Activated CD4-positive, alpha-beta T cell treated with anti-CD3 and anti-CD28 coated beads, Interleukin-2, Interleukin-4, amounts not matched to agents 100 ng/mL and 50 ng/mL, durations not matched to agents 16 hours and 8 hours (primary cell): ENCODE results near the gene TC2N.
"Not testable (repeated sequence)": the region's sequence is repeated elsewhere in the genome, so short reads cannot be mapped to it uniquely, and the experiment has no call there.

Source experiments
- DNase-seq: peaks from one replicate; pipeline ENCODE4 v3.0.0-alpha.2; 2020; ENCODE audit warnings: low spot score

Gene TC2N

GRCh38 chr14:91835197-91835919 lies 32.0 kb downstream of the TC2N start:
- peak; percentile 17 for DNase-seq

- no peak for DNase-seq
These were observed 32.8 kb downstream of the TC2N start for GRCh38 chr14:91834571-91834970.

DNA sequence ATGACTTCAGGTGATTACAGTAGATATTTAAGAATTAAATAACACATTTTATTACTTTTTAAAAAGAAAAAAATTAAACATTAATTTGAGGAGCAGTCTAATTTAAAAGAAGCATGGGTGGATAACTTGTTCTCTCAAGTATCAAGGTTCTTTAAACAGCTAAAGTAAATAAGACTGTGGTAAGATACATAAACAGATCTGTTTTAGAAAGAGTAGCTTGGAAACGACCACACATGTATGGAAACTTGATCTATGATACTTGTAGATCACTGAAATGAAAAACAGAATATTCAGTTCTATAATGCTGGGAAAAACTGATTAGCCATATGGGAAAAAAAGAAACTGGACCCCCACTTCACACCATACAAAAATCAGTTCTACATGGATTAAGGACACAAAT lies 36.0 kb downstream of the TC2N start:
- no peak for DNase-seq

GRCh38 chr14:91830777-91831176 lies 36.6 kb downstream of the TC2N start:
- DNase-seq: no peak

DNA sequence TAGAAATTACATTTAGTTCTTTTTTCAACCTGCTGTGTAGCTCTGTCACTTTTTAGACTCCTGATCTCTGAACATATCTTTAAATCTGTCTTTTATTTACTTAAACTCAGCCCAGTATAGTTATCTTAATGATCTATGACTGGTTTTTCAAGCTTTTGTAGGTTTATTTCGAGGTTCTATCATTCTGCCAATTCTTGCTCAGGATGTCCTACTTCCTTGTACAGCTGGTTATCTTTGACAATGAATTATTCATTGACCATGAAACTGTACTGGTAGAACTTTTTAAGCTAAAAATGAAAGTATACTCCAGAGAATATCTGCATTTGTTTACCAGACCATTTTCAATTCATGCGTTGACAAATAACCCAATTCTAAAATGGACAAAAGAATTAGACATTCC lies 37.8 kb downstream of the TC2N start:
- DNase-seq: no peak

GRCh38 chr14:91827746-91828145 lies 39.6 kb downstream of the TC2N start:
- DNase-seq: no peak

- peak; percentile 21 for DNase-seq
These were observed 49.6 kb downstream of the TC2N start for GRCh38 chr14:91817566-91818325.

GRCh38 chr14:91814317-91814716 lies 53.0 kb downstream of the TC2N start:
- no peak for DNase-seq

DNA sequence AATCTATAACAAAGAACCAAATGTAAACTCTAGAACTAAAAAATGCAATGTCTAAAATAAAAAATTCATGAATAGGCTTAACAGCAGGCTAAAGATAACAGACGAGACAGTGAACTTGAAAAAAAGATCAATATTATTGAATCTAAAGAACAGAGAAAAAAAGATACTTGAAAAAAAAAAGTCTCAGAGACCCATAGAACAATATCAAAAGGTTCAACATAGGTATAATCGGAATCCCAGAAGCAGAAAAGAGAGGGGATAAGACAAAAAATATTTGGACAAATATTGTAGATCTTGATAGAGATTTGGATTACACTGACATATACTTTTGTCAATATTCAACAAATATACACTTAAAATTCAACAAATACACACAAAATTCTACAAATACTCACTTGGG lies 56.6 kb downstream of the TC2N start:
- DNase-seq: no peak

DNA sequence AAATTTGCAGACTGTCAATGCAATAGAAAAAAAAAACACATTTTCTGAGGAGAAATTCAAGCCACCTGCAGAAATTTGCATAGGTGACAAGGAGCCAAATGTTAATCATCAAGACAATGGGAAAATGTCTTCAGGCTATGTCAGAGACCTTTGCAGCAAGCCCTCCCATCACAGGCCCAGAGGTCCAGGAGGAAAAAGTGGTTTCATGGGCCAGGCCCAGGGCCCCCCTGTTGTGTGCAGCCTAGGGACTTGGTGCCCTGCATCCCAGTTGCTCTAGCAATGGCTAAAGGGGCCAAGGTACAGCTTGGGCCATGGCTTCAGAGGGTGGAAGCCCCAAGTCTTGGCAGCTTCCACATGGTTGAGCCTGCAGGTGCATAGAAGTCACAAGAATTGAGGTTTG lies 60.6 kb downstream of the TC2N start:
- no peak for DNase-seq

- not testable (repeated sequence) for DNase-seq
These were observed 61.2 kb downstream of the TC2N start for GRCh38 chr14:91806094-91806493.

DNA sequence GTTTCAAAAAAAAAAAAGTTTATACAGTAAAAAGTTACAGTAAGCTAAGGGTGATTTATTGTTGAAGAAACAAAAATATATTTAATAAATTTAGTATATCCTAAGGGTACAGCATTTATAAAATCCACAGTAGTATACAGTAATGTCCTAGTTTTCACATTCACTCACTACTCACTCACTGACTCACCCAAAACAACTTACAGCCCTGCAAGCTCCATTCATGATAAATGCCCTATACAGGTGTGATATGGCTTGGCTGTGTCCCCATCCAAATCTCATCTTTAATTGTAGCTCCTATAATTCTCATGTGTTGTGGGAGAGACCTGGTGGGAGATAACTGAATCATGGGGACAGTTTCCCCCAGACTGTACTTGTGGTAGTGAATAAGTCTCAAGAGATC lies 61.7 kb downstream of the TC2N start:
- no peak for DNase-seq

DNA sequence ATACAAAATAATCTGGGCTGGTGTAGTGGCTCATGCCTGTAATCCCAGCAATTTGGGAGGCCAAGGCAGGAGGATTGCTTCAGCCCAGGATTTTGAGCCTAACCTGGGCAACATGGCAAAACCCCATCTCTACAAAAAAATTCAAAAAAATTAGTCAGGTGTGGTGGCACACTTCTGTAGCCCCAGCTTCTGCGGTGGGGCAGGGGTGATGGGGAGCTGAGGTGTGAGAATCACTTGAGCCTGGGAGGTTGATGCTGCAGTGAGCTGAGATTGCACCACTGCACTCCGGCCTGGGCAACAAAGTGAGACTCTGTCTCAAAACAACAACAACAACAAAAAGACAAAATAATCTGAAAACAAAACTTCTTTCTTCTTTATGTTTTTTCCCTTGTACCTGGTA lies 66.0 kb downstream of the TC2N start:
- no peak for DNase-seq

DNA sequence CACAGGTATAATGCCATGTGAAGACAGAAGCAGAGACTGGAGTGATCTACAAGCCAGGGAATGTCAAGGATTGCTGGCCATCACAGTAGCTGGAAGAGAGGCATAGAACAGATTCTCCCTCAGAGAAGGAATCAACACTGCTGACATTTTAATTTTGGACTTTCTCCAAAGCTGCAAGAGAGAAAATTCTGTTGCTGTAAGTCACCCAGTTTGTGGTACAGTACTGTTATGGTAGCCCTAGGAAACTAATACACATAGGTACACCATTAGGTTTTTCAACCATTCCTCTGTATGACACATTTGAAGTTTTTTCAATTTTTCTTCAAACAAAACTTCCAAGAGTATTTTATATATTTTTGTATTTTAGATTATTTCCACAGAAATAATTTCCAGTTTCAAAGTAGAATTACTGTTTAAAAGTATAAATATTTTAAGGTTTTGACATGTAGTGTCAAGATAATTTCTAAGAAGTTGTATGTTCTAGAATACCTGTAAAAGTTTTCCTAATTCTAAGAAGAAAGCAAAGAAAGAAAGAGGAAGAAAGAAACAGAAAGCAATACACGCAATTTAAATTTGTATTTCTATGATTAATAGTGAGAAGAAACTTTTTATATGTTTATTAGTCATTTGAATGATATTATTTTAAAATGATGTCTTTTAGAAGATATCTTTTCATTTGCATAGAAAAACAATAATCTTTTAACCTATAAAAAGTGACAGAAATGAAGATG lies 70.6 kb downstream of the TC2N start:
- no peak for DNase-seq

DNA sequence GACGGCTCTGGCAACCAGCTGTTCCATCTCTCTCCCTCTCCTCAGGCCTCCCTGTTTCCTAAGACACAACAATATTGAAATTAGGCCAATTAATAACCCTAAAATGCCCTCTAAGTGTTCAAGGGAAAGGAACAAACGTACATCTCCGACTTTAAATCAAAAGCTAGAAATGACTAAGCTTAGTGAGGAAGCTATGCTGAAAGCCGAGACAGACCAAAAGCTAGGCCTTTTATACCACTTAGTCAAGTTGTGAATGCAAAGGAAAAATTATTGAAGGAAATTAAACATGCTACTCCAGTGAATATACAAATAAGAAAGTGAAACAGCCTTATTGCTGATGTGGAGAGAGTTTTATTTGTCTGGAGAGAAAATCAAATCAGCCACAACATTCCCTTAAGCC lies 73.6 kb downstream of the TC2N start:
- peak; percentile 21 for DNase-seq

GRCh38 chr14:91786188-91786587 lies 81.1 kb downstream of the TC2N start:
- DNase-seq: no peak

DNA sequence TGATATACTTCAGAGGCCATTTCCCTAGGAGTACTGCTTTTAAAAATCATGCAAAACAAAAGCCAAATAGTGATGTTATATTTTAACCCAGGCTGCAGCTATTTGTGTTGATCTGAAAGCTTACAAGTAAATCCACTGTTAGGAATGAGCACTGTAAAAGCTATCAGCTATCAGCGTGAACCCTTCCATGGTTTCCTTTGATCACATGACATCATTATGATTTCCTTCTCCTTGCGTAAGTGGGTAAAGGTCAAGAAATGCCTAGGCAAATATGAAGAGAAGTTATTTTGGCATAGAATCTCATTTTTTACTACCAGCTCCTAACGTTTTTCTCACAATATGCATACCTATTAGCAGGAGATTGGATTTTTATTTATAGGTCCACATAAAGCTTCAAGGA lies 86.9 kb downstream of the TC2N start:
- DNase-seq: no peak

- DNase-seq: no peak
These were observed 89.1 kb downstream of the TC2N start for GRCh38 chr14:91778217-91778616.

DNA sequence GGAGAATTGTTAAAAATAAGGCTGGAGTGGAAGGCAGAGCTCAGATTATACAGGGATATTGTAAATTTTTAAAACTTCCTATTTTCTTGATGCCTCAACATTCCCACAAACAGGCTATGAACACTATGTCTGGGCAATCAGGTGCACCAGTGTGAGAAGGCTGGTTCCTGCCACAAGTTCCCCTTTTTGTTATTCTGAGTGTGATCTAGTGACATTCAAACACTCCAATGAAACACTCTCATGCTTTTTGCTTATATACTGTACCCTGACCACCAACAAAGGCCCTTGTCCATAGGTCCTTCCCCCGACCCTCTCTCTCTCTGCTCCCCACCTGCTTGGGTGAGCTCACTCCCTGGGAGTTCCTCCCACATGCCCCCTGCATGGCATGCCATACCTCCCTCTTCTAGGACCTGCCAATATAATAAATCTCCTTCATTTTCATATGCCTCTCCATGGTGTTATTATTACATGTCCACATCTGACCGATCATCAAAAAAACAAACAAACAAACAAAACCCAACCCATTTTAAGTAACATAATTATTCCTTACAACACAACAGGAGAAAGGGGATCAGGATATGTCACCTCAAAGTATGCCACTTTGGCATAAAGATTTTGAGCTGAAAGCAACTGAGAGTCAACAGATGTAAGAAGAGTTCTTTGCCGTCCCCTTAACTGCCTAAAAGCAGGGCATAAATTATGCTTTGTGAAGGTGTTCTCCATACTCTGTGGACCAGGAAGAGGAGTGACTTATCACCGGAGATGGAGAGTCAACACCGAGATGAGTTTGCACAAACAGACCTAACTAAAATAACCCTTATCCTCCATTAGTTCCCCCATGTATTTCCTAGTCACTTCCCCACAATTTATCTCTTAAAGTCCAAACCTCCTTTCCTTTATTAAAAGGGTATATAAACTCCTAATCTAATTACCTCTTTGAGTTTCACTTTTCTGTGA lies 92.9 kb downstream of the TC2N start:
- DNase-seq: no peak

DNA sequence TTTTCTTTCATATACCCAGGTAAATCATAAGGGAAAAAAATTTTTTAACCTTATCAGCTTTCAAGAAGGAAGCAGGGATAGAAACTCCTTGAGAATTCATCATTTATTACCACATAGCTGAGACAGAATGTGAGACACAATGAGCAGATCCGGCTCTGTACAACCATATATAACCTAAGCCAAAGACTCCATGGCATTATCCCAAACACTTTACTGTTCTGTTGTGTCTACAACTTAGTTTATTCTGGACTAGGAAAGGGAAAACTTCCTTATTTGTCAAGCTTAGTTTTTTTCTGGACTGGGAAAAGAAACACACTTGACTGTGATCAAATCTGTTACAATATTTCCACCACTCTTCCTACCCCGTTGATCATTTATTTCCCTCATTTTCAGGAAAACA lies 97.2 kb downstream of the TC2N start:
- no peak for DNase-seq

DNA sequence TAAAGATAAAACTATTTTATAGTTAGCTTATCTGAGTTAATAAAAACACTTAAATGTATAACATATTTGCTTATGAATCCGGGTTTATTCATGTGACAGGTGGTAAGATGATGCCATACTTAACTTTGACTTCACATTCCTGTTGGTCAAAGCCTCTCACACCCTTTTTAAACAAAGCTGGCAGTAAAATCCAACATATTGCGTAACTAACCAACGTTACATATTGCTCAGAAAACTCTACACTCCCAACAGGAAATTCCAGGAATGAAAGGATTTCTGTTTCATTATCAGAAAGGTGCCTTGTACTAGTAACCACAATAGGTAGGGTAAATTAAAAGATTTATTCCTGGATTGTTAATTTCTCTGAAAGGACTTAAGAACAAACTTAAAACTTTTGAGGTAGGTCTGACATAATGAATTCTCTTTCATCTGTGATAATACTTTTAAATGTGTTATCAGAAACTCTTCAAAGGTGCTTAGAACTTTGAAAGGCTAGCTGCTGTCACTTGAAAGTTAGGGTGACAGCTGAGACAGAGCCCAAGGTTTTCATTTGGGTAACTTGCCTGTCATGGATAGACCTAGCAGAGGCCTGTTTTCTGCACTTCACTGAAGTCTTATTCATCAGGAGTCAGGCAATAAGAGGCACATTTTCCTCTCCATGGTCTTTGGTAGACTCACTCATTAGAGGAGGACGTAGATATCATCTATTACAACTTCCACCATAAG lies 111.6 kb downstream of the TC2N start:
- no peak for DNase-seq
